Endothelial cell (in vitro differentiated cells): ENCODE data around the gene USP40. TPM values are rescaled to one million over a fixed set of nuclear protein-coding genes. Genes with fewer than 3 reads are reported as not detected.

Source experiments
- DNase-seq: peaks from one replicate; pipeline ENCODE4 v3.0.0; 2021; ENCODE audit warnings: low spot score
- H3K27ac Mint-ChIP-seq: one replicate; pipeline ENCODE4 v1.8.0; 2021; ENCODE audit warnings: mixed read lengths, inconsistent platforms; ENCODE audit not compliant: unreplicated experiment
- H3K27me3 Mint-ChIP-seq: one replicate; pipeline ENCODE4 v1.8.0; 2021; ENCODE audit warnings: mild to moderate bottlenecking, moderate library complexity, mixed read lengths, inconsistent platforms; ENCODE audit not compliant: unreplicated experiment
- H3K36me3 Mint-ChIP-seq: one replicate; pipeline ENCODE4 v1.8.0; 2021; ENCODE audit warnings: mild to moderate bottlenecking, low read depth, mixed read lengths, inconsistent platforms; ENCODE audit not compliant: unreplicated experiment
- H3K4me1 Mint-ChIP-seq: one replicate; pipeline ENCODE4 v1.8.0; 2021; ENCODE audit warnings: mild to moderate bottlenecking, mixed read lengths, inconsistent platforms; ENCODE audit not compliant: unreplicated experiment
- H3K4me3 Mint-ChIP-seq: one replicate; pipeline ENCODE4 v1.8.0; 2021; ENCODE audit warnings: mild to moderate bottlenecking, mixed read lengths, inconsistent platforms; ENCODE audit not compliant: unreplicated experiment
- H3K9me3 Mint-ChIP-seq: one replicate; pipeline ENCODE4 v1.8.0; 2021; ENCODE audit warnings: mixed read lengths, inconsistent platforms; ENCODE audit not compliant: unreplicated experiment
- CTCF ChIP-seq: fragments of 200-600 bp; sonication (generic); IDR thresholded peaks from one replicate; pipeline ENCODE4 v1.5.0; 2021; ENCODE audit warnings: antibody characterized with exemption; ENCODE audit not compliant: unreplicated experiment
- total RNA-seq: library from RNA; stranded (reverse); fragmentation: NEBNext Ultra II Directional; extraction: Animal tissue kit (Norgen Biotek cat#: 25700); gene quantifications from one replicate; pipeline ENCODE4 v1.2.1, GENCODE V29; 2021; ENCODE audit not compliant: unreplicated experiment

USP40 gene
- total RNA-seq, 1 donor from 2014 or later: 23.6 TPM

GRCh38 chr2:233453916-233454315, 112.7 kb downstream of the USP40 start:
- Mint-ChIP-seq H3K27me3 (peaks cover 1% of the 10 kb centered on the region), H3K4me3 (no peak overlapping the region), H3K9me3 (no peaks in the 10 kb centered on the region), H3K36me3 (peaks cover 21% of the 10 kb centered on the region), H3K4me1 (no peaks in the 10 kb centered on the region), H3K27ac (no peak overlapping the region)
- DNase-seq: no peak
- TF ChIP-seq CTCF: no peak

- Mint-ChIP-seq H3K27ac (no peak overlapping the region), H3K9me3 (no peaks in the 10 kb centered on the region), H3K4me3 (no peak overlapping the region), H3K27me3 (peaks cover 2% of the 10 kb centered on the region), H3K36me3 (peaks cover 22% of the 10 kb centered on the region), H3K4me1 (no peaks in the 10 kb centered on the region)
- no peak for DNase-seq
- TF ChIP-seq CTCF: no peak
These were observed 113.3 kb downstream of the USP40 start for GRCh38 chr2:233453111-233453915.

GRCh38 chr2:233451950-233452349, 114.6 kb downstream of the USP40 start:
- Mint-ChIP-seq H3K9me3 (no peaks in the 10 kb centered on the region), H3K36me3 (peaks cover 16% of the 10 kb centered on the region), H3K27ac (no peak overlapping the region), H3K4me1 (no peaks in the 10 kb centered on the region), H3K27me3 (peaks cover 4% of the 10 kb centered on the region), H3K4me3 (no peak overlapping the region)
- TF ChIP-seq CTCF: no peak
- no peak for DNase-seq

- peaks cover 15% of the 10 kb centered on the region for H3K36me3 Mint-ChIP-seq
- no peak for DNase-seq
- H3K4me3 Mint-ChIP-seq: no peak overlapping the region
- no peak overlapping the region for H3K27ac Mint-ChIP-seq
- H3K4me1 Mint-ChIP-seq: no peaks in the 10 kb centered on the region
- H3K27me3 Mint-ChIP-seq: peaks cover 4% of the 10 kb centered on the region
- TF ChIP-seq CTCF: no peak
- H3K9me3 Mint-ChIP-seq: no peaks in the 10 kb centered on the region
These were observed 115.6 kb downstream of the USP40 start for GRCh38 chr2:233450864-233451575.
